Measurements from ENCODE around the gene TFDP2.

Gene TFDP2

DNA sequence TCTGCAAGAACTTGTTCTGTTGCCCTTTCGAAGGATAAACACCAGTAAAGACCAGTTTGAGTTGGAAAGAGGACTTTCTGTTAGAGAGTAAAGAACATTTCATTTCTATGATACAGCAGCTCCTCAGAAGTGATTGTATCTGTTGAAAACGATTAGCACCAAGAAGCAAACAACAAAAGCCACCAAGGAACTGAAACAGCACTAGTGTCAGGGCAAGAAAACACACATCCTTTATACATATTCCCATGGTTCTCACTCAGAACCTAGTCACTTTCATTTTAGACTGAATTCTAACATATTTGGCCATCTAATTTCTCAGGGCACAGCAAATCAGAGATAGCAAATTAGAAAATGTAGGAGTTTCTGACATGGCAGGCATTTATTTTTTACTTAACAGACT lies 156.8 kb downstream of the TFDP2 start:
- H2AFZ ChIP-seq (ENCODE audit: low read length), result no peak overlapping the region
- no peak overlapping the region for H3K9ac ChIP-seq (ENCODE audit: low read depth, low read length, poor library complexity, severe bottlenecking)
- no peak overlapping the region for H3K4me2 ChIP-seq (ENCODE audit: low read depth, low read length, poor library complexity, severe bottlenecking)
- H3K79me2 ChIP-seq (ENCODE audit: insufficient read depth, low read length), result peaks cover 54% of the 10 kb centered on the region
- no peaks in the 10 kb centered on the region for H3K4me1 ChIP-seq (ENCODE audit: insufficient read depth, low read length, poor library complexity, severe bottlenecking)
- TF ChIP-seq, protein P1, sequence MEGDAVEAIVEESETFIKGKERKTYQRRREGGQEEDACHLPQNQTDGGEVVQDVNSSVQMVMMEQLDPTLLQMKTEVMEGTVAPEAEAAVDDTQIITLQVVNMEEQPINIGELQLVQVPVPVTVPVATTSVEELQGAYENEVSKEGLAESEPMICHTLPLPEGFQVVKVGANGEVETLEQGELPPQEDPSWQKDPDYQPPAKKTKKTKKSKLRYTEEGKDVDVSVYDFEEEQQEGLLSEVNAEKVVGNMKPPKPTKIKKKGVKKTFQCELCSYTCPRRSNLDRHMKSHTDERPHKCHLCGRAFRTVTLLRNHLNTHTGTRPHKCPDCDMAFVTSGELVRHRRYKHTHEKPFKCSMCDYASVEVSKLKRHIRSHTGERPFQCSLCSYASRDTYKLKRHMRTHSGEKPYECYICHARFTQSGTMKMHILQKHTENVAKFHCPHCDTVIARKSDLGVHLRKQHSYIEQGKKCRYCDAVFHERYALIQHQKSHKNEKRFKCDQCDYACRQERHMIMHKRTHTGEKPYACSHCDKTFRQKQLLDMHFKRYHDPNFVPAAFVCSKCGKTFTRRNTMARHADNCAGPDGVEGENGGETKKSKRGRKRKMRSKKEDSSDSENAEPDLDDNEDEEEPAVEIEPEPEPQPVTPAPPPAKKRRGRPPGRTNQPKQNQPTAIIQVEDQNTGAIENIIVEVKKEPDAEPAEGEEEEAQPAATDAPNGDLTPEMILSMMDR (conservative IDR thresholded peaks at IDR 0.05; ENCODE audit: low read length), result no peak
- no peak for TF ChIP-seq EZH2phosphoT487 (IDR thresholded peaks at IDR 0.05; ENCODE audit: borderline replicate concordance)
- H3F3A ChIP-seq (ENCODE audit: low read depth), result no peaks in the 10 kb centered on the region
- no peaks in the 10 kb centered on the region for H3K27me3 ChIP-seq (ENCODE audit: insufficient read depth, low read length, poor library complexity, severe bottlenecking)
- no peaks in the 10 kb centered on the region for H3K9me3 ChIP-seq (ENCODE audit: insufficient read depth, low read depth, low read length)
- H3K4me3 ChIP-seq (ENCODE audit: low read length, poor library complexity, severe bottlenecking), result no peak overlapping the region
- peaks cover 63% of the 10 kb centered on the region for H3K36me3 ChIP-seq (ENCODE audit: insufficient read depth, low read length)
- peaks cover 31% of the 10 kb centered on the region for H4K20me1 ChIP-seq (ENCODE audit: insufficient read depth, low read length, poor library complexity, severe bottlenecking)
- H3K9me2 ChIP-seq (replicated peaks; ENCODE audit: low read depth, low read length), result no peaks in the 10 kb centered on the region

DNA sequence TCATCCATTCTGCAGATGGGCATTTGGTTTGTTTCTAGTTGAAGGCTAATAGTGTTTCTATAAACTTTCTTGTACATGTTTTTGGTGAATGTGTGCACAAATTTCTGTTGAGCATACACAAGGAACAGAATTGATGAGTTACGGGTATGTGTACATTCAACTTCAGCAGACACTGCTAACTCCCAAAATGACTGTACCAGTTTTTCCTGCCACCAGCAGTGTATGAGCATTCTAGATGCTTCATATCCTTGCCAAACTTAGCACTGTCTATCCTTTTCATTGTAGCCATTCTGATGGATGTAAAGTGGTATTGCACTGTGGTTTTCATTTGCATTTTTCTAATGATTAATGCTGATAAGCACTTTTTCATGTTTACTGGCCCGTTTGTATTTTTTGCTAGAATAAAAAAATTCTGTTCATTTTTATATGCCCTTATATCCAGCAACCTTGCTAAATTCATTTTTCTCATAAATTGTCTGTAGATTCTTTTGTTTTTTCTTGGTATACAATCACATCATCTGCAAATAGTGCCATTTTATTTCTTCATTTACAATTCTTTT lies 162.7 kb downstream of the TFDP2 start:
- TF ChIP-seq, protein P1 (conservative IDR thresholded peaks at IDR 0.05; ENCODE audit: low read length), result no peak
- no peak for TF ChIP-seq EZH2phosphoT487 (IDR thresholded peaks at IDR 0.05; ENCODE audit: borderline replicate concordance)
- Histone ChIP-seq H3F3A (ENCODE audit: low read depth) (no peaks in the 10 kb centered on the region), H3K79me2 (ENCODE audit: insufficient read depth, low read length) (peaks cover 13% of the 10 kb centered on the region), H3K36me3 (ENCODE audit: insufficient read depth, low read length) (peaks cover 64% of the 10 kb centered on the region; the same call in 1 of the 2 replicates), H3K27me3 (ENCODE audit: insufficient read depth, low read length, poor library complexity, severe bottlenecking) (no peaks in the 10 kb centered on the region), H3K4me3 (ENCODE audit: low read length, poor library complexity, severe bottlenecking) (no peak overlapping the region), H3K4me2 (ENCODE audit: low read depth, low read length, poor library complexity, severe bottlenecking) (no peak overlapping the region), H4K20me1 (ENCODE audit: insufficient read depth, low read length, poor library complexity, severe bottlenecking) (peaks cover 3% of the 10 kb centered on the region), H3K9me3 (ENCODE audit: insufficient read depth, low read depth, low read length) (no peaks in the 10 kb centered on the region), H3K4me1 (ENCODE audit: insufficient read depth, low read length, poor library complexity, severe bottlenecking) (no peaks in the 10 kb centered on the region), H3K9me2 (replicated peaks; ENCODE audit: low read depth, low read length) (no peaks in the 10 kb centered on the region), H2AFZ (ENCODE audit: low read length) (no peak overlapping the region), H3K9ac (ENCODE audit: low read depth, low read length, poor library complexity, severe bottlenecking) (no peak overlapping the region)

DNA sequence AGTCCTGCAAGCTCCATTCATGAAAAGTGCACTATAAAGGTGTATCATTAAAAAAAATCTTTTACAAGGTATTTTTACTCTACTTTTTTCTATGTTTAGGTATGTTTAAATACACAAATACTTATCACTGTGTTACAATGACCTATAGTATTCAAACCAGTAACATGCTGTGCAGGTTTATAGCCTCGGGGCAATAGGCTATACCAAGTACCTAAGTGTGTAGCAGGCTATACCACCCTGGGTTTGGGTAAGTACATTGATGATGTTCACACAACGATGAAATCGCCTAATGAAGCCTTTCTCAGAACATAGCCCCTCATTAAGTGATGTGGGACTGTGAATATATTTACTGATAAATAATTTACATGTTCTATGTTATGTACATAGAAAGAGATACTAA lies 168.3 kb downstream of the TFDP2 start:
- TF ChIP-seq EZH2phosphoT487 (IDR thresholded peaks at IDR 0.05; ENCODE audit: borderline replicate concordance), result no peak
- TF ChIP-seq, protein P1 (conservative IDR thresholded peaks at IDR 0.05; ENCODE audit: low read length), result no peak
- no peaks in the 10 kb centered on the region for H3F3A ChIP-seq (ENCODE audit: low read depth)
- no peaks in the 10 kb centered on the region for H3K9me3 ChIP-seq (ENCODE audit: insufficient read depth, low read depth, low read length)
- H3K9me2 ChIP-seq (replicated peaks; ENCODE audit: low read depth, low read length), result no peaks in the 10 kb centered on the region
- H3K79me2 ChIP-seq (ENCODE audit: insufficient read depth, low read length), result no peaks in the 10 kb centered on the region; the same call in 1 of the 2 replicates
- peaks cover 49% of the 10 kb centered on the region; the same call in 1 of the 2 replicates for H3K36me3 ChIP-seq (ENCODE audit: insufficient read depth, low read length)
- H3K9ac ChIP-seq (ENCODE audit: low read depth, low read length, poor library complexity, severe bottlenecking), result no peak overlapping the region
- no peaks in the 10 kb centered on the region for H3K27me3 ChIP-seq (ENCODE audit: insufficient read depth, low read length, poor library complexity, severe bottlenecking)
- no peak overlapping the region for H3K4me3 ChIP-seq (ENCODE audit: low read length, poor library complexity, severe bottlenecking)
- H2AFZ ChIP-seq (ENCODE audit: low read length), result no peak overlapping the region
- H4K20me1 ChIP-seq (ENCODE audit: insufficient read depth, low read length, poor library complexity, severe bottlenecking), result no peaks in the 10 kb centered on the region
- H3K4me1 ChIP-seq (ENCODE audit: insufficient read depth, low read length, poor library complexity, severe bottlenecking), result no peaks in the 10 kb centered on the region
- no peak overlapping the region for H3K4me2 ChIP-seq (ENCODE audit: low read depth, low read length, poor library complexity, severe bottlenecking)

Data from Loucy (cell line).